Dendritic cell treated with granulocyte-macrophage colony-stimulating factor and Interleukin-4, amounts not matched to agents 40 ng/mL and 50 ng/mL, for 4 days (primary cell): ENCODE measurements around the gene ZNF2.

Experiments
- H3K27ac Mint-ChIP-seq: one replicate; pipeline ENCODE4 v1.8.0; 2022; ENCODE audit warnings: mild to moderate bottlenecking, mixed read lengths
- H3K27me3 Mint-ChIP-seq: one replicate; pipeline ENCODE4 v1.8.0; 2022; ENCODE audit warnings: mild to moderate bottlenecking, mixed read lengths
- H3K36me3 Mint-ChIP-seq: one replicate; pipeline ENCODE4 v1.8.0; 2022; ENCODE audit warnings: low read depth, mixed read lengths
- H3K4me1 Mint-ChIP-seq: one replicate; pipeline ENCODE4 v1.8.0; 2022; ENCODE audit warnings: low read depth, mixed read lengths
- H3K4me3 Mint-ChIP-seq: one replicate; pipeline ENCODE4 v1.8.0; 2022; ENCODE audit warnings: mild to moderate bottlenecking, moderate library complexity, mixed read lengths
- H3K9me3 Mint-ChIP-seq: one replicate; pipeline ENCODE4 v1.8.0; 2022; ENCODE audit warnings: mixed read lengths
- intact Hi-C: fragments of 100-400 bp; cut with micrococcal nuclease; formaldehyde crosslinking; loops from one replicate; pipeline ENCODE4 v1.15.0; 2022

Gene ZNF2

DNA sequence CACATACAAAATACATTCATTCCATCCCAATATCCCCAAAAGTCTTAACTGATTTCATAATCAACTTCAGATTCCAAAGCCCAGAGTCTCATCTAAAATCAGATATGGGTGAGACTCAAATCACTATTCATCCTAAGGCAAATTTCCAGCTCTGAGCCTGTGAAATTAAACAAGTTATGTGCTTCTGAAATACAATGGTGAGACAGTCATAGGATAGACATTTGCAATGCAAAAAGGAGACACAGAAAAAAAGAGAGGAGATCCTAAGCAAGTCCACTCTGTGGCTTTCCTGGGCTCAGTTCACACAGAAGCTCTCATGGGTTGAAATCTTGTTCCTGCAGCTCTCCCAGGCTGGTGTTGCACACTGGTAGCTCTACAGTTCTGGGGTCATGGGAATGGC is 60.0 kb downstream of the ZNF2 start:
- H3K36me3 Mint-ChIP-seq = no peaks in the 10 kb centered on the region
- H3K27me3 Mint-ChIP-seq = no peaks in the 10 kb centered on the region
- H3K4me1 Mint-ChIP-seq = no peaks in the 10 kb centered on the region
- intact Hi-C loops = no loop called here
- no peak overlapping the region for H3K4me3 Mint-ChIP-seq
- peaks cover 51% of the 10 kb centered on the region for H3K9me3 Mint-ChIP-seq
- H3K27ac Mint-ChIP-seq = no peak overlapping the region

DNA sequence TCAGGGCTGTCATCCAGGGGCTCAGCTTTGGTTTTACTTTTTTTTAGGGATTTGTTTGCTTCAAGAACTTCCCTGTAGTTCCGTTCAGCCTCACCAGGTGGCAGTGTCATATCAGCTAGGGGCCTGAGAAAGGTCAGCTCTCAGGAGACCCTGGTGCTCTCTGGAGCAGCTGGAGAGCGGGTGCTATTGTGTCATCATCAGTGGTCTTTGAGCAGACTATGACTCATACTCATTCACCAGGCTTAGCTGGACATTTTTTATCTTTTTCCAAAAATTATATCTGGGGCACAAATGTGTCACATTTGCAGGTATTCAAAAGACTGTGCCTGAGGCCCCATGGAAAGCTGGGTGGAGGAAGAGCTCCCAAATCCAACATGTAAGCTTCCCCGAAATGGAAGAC is 66.1 kb downstream of the ZNF2 start:
- H3K4me1 Mint-ChIP-seq = peaks cover 5% of the 10 kb centered on the region
- H3K4me3 Mint-ChIP-seq = no peak overlapping the region

DNA sequence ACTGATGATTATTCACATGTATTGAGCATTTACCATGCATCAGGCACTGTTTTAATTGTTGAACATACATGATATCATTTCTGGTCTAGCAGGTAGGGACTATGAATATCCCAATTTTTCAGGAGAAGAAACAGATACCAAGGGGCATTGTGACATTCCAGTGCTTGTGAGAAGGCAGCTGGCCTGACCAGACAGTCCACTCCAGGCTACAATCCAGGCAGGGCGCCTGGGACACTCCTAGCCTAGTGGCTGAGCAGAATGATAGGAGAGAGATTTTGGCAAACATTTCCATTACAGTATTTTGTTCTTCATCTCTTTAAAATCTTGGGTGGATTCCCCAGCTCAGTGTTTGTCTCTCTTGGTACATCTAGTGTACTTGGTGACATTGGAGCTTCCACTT is 66.6 kb downstream of the ZNF2 start:
- Mint-ChIP-seq H3K27ac (no peak overlapping the region), H3K9me3 (peaks cover 9% of the 10 kb centered on the region), H3K4me3 (no peak overlapping the region), H3K36me3 (no peaks in the 10 kb centered on the region), H3K4me1 (peaks cover 5% of the 10 kb centered on the region), H3K27me3 (no peaks in the 10 kb centered on the region)
- intact Hi-C loops = no loop called here

More for the DNA sequence above, 66.1 kb downstream of the ZNF2 start:
- Mint-ChIP-seq H3K27me3 (no peaks in the 10 kb centered on the region), H3K9me3 (peaks cover 9% of the 10 kb centered on the region), H3K27ac (no peak overlapping the region), H3K36me3 (no peaks in the 10 kb centered on the region)
- intact Hi-C loops = loop anchor here (1.0 to 2.0 kb wide), 2 partner anchors 84 to 497 kb away; no protein-coding TSS in a partner anchor
